Activated naive CD4-positive, alpha-beta T cell treated with anti-CD3 and anti-CD28 coated beads, Interleukin-2, amount 50 U/mL, for 24 hours (primary cell): Measurements from ENCODE around the gene PCSK7.
"Not testable (repeated sequence)": the region's sequence is repeated elsewhere in the genome, so short reads cannot be mapped to it uniquely, and the experiment has no call there.

ENCODE experiments used
- H3K27ac Mint-ChIP-seq: one replicate; pipeline ENCODE4 v1.8.0; 2021; ENCODE audit warnings: mild to moderate bottlenecking, mixed read lengths
- H3K27me3 Mint-ChIP-seq: one replicate; pipeline ENCODE4 v1.8.0; 2021; ENCODE audit warnings: mixed read lengths
- H3K36me3 Mint-ChIP-seq: one replicate; pipeline ENCODE4 v1.8.0; 2021; ENCODE audit warnings: mixed read lengths
- H3K4me1 Mint-ChIP-seq: one replicate; pipeline ENCODE4 v1.8.0; 2021; ENCODE audit warnings: mixed read lengths
- H3K4me3 Mint-ChIP-seq: one replicate; pipeline ENCODE4 v1.8.0; 2021; ENCODE audit warnings: mild to moderate bottlenecking, mixed read lengths
- H3K9me3 Mint-ChIP-seq: one replicate; pipeline ENCODE4 v1.8.0; 2021; ENCODE audit warnings: mixed read lengths

Gene PCSK7

GRCh38 chr11:117186431-117186761 is 45.5 kb downstream of the PCSK7 start:
- Mint-ChIP-seq H3K4me3 (no peak overlapping the region), H3K27me3 (no peaks in the 10 kb centered on the region), H3K27ac (no peak overlapping the region), H3K36me3 (no peaks in the 10 kb centered on the region), H3K4me1 (no peaks in the 10 kb centered on the region), H3K9me3 (no peaks in the 10 kb centered on the region)

- Mint-ChIP-seq H3K27me3 (no peaks in the 10 kb centered on the region), H3K4me1 (peaks cover 4% of the 10 kb centered on the region)
Observed at GRCh38 chr11:117185736-117186430, 46.0 kb downstream of the PCSK7 start.

GRCh38 chr11:117183724-117184349 is 48.0 kb downstream of the PCSK7 start:
- H3K9me3 Mint-ChIP-seq = no peaks in the 10 kb centered on the region
- peaks cover 20% of the 10 kb centered on the region for H3K4me1 Mint-ChIP-seq
- H3K27me3 Mint-ChIP-seq = no peaks in the 10 kb centered on the region
- H3K4me3 Mint-ChIP-seq = no peak overlapping the region
- no peak overlapping the region for H3K27ac Mint-ChIP-seq
- H3K36me3 Mint-ChIP-seq = no peaks in the 10 kb centered on the region

More at GRCh38 chr11:117185736-117186430, 46.0 kb downstream of the PCSK7 start:
- H3K9me3 Mint-ChIP-seq = no peaks in the 10 kb centered on the region
- no peak overlapping the region for H3K4me3 Mint-ChIP-seq
- no peak overlapping the region for H3K27ac Mint-ChIP-seq
- H3K36me3 Mint-ChIP-seq = no peaks in the 10 kb centered on the region

- H3K4me3 Mint-ChIP-seq, H3K36me3 Mint-ChIP-seq: not testable (repeated sequence)
Observed at GRCh38 chr11:117183178-117183577, 48.7 kb downstream of the PCSK7 start.

GRCh38 chr11:117182551-117182935 is 49.3 kb downstream of the PCSK7 start:
- Mint-ChIP-seq H3K9me3 (no peaks in the 10 kb centered on the region), H3K4me1 (peaks cover 29% of the 10 kb centered on the region), H3K27ac (no peak overlapping the region), H3K27me3 (no peaks in the 10 kb centered on the region), H3K4me3 (no peak overlapping the region), H3K36me3 (no peaks in the 10 kb centered on the region)

More at GRCh38 chr11:117183178-117183577, 48.7 kb downstream of the PCSK7 start:
- not testable (repeated sequence) for H3K9me3 Mint-ChIP-seq, H3K27me3 Mint-ChIP-seq, H3K27ac Mint-ChIP-seq
- H3K4me1 Mint-ChIP-seq = peaks cover 22% of the 10 kb centered on the region

- no peaks in the 10 kb centered on the region for H3K36me3 Mint-ChIP-seq
- H3K4me3 Mint-ChIP-seq = no peak overlapping the region
- peaks cover 29% of the 10 kb centered on the region for H3K4me1 Mint-ChIP-seq
- H3K9me3 Mint-ChIP-seq = no peaks in the 10 kb centered on the region
- no peaks in the 10 kb centered on the region for H3K27me3 Mint-ChIP-seq
- no peak overlapping the region for H3K27ac Mint-ChIP-seq
Observed at GRCh38 chr11:117181586-117182550, 50.0 kb downstream of the PCSK7 start.

- H3K4me3 Mint-ChIP-seq = peak overlapping the region; percentile 92
- H3K36me3 Mint-ChIP-seq = no peaks in the 10 kb centered on the region
- no peaks in the 10 kb centered on the region for H3K9me3 Mint-ChIP-seq
- H3K27me3 Mint-ChIP-seq = no peaks in the 10 kb centered on the region
- peak overlapping the region; percentile 46 for H3K27ac Mint-ChIP-seq
- peaks cover 29% of the 10 kb centered on the region for H3K4me1 Mint-ChIP-seq
Observed at GRCh38 chr11:117180661-117181585, 51.0 kb downstream of the PCSK7 start.

GRCh38 chr11:117180020-117180419 is 51.9 kb downstream of the PCSK7 start:
- Mint-ChIP-seq H3K4me3 (peak overlapping the region; percentile 92), H3K27ac (no peak overlapping the region), H3K4me1 (peaks cover 29% of the 10 kb centered on the region), H3K27me3 (no peaks in the 10 kb centered on the region), H3K9me3 (no peaks in the 10 kb centered on the region), H3K36me3 (no peaks in the 10 kb centered on the region)

GRCh38 chr11:117179048-117179999 is 52.5 kb downstream of the PCSK7 start:
- H3K4me1 Mint-ChIP-seq = peaks cover 29% of the 10 kb centered on the region
- no peaks in the 10 kb centered on the region for H3K27me3 Mint-ChIP-seq

GRCh38 chr11:117178210-117179034 is 53.5 kb downstream of the PCSK7 start, which contains the start of gene SIDT2:
Gene SIDT2, plus strand, starts transcription at chr11:117178743. Its CDS starts 521 bp downstream, at chr11:117179264.
- Mint-ChIP-seq H3K9me3 (no peaks in the 10 kb centered on the region), H3K27me3 (no peaks in the 10 kb centered on the region), H3K27ac (peak within 1 kb of the TSS; percentile 84), H3K36me3 (no peaks in the 10 kb centered on the region), H3K4me3 (peak within 1 kb of the TSS; percentile 92), H3K4me1 (peaks cover 35% of the 10 kb centered on the region)

More at GRCh38 chr11:117179048-117179999, 52.5 kb downstream of the PCSK7 start:
- Mint-ChIP-seq H3K27ac (peak overlapping the region; percentile 30), H3K36me3 (no peaks in the 10 kb centered on the region), H3K4me3 (peak overlapping the region; percentile 92), H3K9me3 (no peaks in the 10 kb centered on the region)

- H3K4me1 Mint-ChIP-seq = peaks cover 36% of the 10 kb centered on the region
- no peaks in the 10 kb centered on the region for H3K36me3 Mint-ChIP-seq
- H3K27me3 Mint-ChIP-seq = no peaks in the 10 kb centered on the region
- H3K9me3 Mint-ChIP-seq = no peaks in the 10 kb centered on the region
- peak overlapping the region; percentile 92 for H3K4me3 Mint-ChIP-seq
- peak overlapping the region; percentile 84 for H3K27ac Mint-ChIP-seq
Observed at GRCh38 chr11:117177534-117178209, 54.2 kb downstream of the PCSK7 start.

GRCh38 chr11:117176186-117176585 is 55.7 kb downstream of the PCSK7 start:
- H3K9me3 Mint-ChIP-seq = no peaks in the 10 kb centered on the region
- no peak overlapping the region for H3K27ac Mint-ChIP-seq
- no peaks in the 10 kb centered on the region for H3K27me3 Mint-ChIP-seq
- H3K4me3 Mint-ChIP-seq = no peak overlapping the region
- H3K4me1 Mint-ChIP-seq = peaks cover 43% of the 10 kb centered on the region
- H3K36me3 Mint-ChIP-seq = no peaks in the 10 kb centered on the region

- Mint-ChIP-seq H3K27ac (no peak overlapping the region), H3K36me3 (no peaks in the 10 kb centered on the region), H3K4me1 (peaks cover 39% of the 10 kb centered on the region), H3K4me3 (no peak overlapping the region), H3K27me3 (no peaks in the 10 kb centered on the region), H3K9me3 (no peaks in the 10 kb centered on the region)
Observed at GRCh38 chr11:117175781-117176180, 56.1 kb downstream of the PCSK7 start.
